NOMO-1 treated with DMSO at 0.1 percent for 48 hours (cell line): ENCODE measurements around the gene OR2T4.

Experiments used
- DNase-seq: peaks from one replicate; lab custom pipeline; 2025; ENCODE audit not compliant: unreplicated experiment; lab: John Stamatoyannopoulos, UW

Gene OR2T4, protein sequence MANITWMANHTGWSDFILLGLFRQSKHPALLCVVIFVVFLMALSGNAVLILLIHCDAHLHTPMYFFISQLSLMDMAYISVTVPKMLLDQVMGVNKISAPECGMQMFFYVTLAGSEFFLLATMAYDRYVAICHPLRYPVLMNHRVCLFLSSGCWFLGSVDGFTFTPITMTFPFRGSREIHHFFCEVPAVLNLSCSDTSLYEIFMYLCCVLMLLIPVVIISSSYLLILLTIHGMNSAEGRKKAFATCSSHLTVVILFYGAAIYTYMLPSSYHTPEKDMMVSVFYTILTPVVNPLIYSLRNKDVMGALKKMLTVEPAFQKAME

DNA sequence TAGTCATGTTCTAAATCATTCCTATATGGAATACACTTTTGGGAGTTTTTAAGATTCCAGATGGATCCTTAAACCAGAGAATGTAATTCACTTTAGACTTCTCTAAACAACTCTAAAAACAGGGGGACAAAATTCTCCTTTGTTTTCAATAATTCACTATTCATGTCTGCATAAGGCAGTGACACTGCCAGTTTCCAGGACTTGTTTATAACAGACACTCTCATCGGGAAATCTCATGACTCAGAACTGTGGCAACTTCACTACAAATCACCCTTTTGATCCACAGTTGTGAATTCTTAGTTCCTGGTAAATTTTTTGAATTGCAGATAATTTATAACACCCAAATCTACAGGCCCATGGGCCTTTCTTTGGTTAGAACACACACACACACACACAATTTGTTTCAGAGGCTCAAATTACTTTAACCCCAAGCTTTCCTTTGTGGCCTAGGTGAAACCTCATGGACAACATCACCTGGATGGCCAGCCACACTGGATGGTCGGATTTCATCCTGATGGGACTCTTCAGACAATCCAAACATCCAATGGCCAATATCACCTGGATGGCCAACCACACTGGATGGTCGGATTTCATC lies at the start of gene OR2T4:
Gene OR2T4, plus strand, starts transcription at position 545 of the 595 bp plus-strand sequence. Its CDS starts 0 bp downstream, at position 545.
- no peak for DNase-seq

DNA sequence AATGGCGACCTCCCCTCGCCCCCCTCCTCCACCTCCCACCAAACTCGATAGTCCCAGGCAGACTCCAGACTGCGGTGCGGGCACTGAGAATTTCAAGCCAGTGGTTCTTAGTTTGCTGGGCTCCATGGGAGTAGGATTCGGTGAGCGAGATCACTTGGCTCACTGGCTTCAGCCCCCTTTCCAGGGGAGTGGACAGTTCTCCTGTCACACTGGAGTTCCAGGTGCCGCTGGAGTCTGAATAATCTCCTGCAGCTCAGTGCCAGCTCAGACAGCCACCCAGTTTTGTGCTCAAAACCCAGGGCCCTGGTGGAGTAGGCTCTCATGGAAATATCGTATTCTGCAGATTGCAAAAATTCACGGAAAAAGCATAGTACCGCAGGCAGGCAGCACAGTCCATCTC lies 44.7 kb upstream of the OR2T4 start:
- DNase-seq: no peak

DNA sequence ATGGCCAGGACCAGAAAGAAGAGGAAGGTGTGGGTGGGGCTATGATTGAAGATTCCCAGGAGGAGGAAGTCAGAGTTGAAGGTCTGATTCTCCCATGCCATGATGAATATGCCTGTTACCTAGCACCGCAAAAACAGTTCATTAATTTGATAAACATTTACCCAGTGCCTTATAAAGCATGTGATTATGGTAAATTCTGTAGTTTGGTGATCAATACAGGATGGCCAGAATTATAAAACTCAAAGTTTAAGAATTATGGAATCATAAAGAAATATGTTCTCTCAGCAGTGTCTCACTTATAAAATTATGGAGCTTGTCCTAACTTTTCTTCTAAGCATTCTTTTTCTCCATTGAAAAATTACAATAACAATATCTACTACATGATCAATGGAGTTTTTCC lies 37.0 kb upstream of the OR2T4 start, which contains the start of gene OR2M7:
Gene OR2M7, minus strand, starts transcription at position 101 of the 400 bp plus-strand sequence. Its CDS starts 0 bp downstream, at position 101.
- no peak for DNase-seq

DNA sequence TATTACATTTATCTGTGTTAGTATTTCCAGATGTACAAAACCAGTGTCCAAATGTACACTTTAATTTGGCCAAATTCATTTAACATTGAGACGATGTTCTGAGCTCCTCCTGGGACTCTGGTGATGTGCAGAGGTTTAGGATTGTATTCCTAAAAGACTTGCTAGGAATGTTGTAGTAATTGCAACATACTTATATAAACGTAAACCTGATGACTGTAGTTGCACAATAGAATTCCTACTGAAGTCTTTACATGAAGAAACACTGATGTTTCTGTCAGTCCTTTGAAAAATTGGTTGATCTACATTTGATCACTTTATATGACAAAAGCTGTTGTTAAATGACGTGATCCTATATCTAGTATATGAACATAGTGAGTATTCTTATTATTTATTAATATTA lies 18.0 kb upstream of the OR2T4 start:
- no peak for DNase-seq

DNA sequence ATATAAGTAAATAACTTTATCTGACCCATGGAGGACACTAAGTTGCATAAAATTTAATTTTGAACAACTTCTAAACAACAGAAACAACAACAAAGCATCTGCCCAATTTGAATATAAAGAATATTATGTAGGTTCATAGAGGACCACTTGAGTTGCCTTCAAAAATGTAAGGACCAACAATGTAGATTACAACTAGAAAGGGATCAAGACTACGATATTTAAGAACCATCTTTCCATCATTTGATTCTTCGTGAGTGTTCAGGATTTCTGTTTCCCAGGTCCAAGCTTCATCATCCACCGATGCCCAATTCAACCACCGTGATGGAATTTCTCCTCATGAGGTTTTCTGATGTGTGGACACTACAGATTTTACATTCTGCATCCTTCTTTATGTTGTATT lies 13.0 kb upstream of the OR2T4 start, which contains the start of gene OR14C36:
Gene OR14C36, plus strand, starts transcription at position 301 of the 400 bp plus-strand sequence. Its CDS starts 0 bp downstream, at position 301.
- DNase-seq: no peak

DNA sequence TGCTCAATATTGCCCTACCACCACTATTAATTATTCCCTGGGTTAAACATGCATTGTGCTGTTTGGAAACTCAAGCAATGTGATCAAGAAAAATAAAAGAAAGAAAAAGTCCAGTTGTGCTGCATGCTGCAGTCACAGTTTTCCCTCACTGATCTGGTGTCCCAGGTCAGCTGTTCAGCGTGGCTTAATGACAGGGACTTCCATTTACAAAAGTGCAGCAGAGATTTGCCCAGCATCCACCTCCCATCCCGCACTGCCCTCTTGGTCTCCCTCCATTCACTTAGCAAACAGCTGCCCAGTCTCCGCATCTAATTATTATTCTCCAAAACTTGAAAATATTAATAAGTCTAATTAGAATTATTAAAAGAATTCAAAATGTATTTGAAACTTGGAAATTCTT lies 2.0 kb upstream of the OR2T4 start:
- no peak for DNase-seq

DNA sequence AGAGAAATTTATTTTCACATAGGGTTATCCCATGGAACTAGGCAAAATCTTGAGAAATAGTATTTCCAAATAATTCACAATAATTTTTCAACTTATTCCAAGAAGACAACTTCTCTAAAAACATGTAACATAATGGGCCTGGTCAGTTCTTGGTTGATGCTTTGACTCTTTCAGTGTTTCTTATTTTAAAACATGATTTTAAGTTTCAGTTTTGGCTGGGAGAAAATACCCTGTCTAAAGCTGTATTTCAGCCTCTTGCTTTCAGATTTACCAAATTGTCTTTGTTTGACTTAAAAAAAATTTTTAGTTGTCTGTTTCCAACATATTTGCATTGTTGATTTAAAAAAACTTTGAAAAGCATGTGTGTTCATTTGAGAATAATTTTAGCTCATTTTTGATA lies 5.1 kb downstream of the OR2T4 start:
- DNase-seq: no peak

DNA sequence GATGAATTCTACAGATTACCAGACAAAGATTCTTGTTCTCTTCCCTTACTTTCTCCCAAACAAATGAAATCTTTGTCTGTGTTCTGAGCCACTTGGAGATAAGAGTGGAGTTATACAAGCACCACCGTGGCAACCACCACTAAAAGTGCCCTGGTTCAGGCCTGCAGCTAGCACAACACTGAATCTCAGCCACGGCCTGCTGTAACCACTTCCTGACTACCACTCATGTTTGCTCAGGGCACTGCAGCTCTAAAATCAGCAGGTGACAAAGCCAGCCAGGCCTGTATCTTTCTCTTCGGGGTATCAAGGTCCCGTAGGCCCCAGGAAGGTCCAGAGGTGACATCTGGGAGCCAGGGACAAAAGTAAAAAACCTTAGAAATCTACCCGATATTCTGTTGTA lies 10.9 kb downstream of the OR2T4 start:
- DNase-seq: no peak

DNA sequence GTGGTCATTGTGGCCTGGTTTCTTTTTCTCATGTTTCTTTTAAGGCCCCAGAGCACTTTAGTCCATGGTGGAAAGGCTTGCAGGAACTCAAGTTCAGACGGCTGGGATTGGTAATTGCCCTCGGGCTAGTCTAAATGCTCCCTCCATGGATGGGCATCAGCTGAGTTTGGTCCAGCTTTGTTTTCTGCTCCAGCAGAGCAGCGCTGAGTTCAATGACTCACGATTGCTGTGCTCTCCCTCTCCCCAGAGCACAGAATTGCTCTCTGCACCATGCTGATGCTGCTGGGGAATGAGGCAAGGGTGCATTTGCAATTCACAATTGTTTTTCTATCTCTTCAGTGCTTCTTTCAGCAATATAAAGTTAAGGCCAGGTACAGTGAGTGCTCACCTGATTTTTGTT lies 12.3 kb downstream of the OR2T4 start:
- no peak for DNase-seq

DNA sequence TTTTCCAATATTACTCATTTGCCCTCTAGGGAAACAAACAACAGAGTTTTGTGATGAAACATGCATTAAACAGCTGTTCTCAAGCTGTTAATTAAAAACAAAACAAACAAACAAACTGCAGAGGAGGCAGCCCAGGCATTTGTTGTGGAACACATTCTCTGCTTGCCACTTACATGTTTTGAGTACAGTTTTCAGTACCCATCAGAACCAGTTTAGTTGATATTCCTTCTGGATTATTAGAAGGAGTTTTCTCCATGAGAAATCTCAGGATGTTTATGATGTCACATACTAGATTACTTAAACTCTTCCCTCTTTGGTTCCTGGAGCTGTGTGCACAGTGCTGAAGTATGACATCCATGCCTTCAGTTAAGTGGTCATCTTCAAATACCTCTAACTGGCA lies 14.0 kb downstream of the OR2T4 start, which contains the start of gene OR2T6:
Gene OR2T6, plus strand, starts transcription at position 301 of the 400 bp plus-strand sequence. CDS start 11,863 bp downstream, outside the sequence.
- DNase-seq: no peak

DNA sequence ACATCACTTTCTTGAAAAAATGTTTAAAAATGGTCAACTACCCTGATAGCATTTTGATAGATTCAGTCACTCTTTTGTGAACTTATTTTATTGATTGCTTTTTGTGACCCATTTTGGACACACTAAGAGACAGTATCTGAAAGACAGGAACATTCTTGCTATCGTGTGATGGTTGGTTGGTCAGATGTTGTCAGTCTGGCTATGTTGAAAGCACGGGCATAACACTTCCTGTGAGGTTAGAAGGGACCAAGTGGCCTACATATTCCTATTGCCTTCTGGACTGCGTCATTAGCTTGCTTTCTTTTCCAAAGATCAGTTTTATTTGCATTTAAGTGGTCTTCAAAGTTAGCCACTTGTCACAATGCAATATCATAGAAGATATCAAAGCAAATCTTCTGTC lies 15.5 kb downstream of the OR2T4 start:
- no peak for DNase-seq

DNA sequence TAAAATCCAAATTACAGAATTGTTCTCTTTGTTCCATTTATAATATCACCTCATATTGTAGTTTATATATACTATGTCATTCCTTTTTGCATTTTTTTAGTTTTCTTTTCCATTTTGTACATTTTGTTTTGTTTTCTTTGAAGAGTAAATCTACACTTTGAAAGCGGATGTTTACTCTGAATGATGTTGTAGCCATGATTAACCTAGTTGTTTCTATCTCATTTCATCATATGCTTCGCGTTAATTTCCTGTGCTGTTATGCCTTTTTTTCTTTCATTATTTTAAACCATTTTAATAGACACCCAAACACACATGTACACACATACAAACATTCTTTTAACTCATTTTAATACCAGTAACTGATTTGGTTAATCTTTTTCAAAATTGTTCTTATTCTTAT lies 19.4 kb downstream of the OR2T4 start:
- DNase-seq: no peak

DNA sequence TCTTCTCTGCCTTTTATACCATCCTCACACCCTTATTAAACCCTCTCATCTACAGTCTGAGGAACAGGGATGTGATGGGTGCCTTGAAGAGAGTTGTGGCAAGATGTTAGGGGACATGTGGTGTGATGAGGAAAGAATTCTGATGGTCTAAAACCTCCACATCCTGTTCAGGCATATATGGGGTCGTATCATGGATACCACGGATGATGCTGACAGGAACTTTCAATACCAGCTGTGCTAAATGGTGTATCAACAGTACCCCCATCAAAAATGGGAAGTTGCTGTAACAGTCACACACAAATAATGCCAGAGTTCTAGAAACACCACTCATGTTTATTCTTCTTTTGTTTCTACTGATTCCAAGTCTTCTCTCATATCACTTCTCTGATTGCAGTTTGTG lies 27.0 kb downstream of the OR2T4 start:
- no peak for DNase-seq

DNA sequence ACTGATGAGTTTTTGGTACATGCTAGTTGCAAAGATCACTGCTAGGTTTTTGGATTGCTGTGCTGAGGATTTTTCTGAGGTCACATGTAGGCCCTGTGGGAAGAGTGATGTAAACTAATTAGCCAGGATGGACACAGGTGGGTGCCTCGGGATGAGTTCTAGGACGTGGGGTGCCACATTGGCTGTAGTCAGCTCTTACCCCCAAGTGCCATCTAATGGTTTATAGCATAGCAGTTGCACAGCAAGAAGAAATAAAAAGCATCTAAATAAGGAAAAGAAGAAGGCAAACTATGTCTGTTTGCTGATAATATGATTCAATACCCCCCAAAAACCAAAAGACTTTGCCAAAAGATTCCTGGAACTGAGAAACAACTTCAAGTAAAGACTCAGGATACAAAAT lies 31.6 kb downstream of the OR2T4 start:
- DNase-seq: no peak

DNA sequence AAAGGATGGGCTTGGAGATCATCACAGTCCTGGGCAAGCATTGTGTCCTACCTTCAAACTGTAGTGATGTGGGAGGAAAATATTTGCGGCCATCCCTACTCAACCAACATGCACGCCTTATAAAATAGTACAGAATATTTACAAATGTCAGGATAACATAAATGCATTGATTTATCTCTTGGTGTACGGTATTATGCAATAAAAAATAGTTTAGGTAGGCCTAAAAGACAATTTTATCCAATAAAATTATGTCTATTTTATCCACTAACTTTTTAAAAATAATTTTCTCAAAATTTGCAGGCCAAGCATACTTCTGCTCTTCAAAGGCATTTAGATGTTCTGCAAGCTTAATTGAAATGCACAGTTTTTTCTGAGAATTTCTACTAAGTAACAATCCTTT lies 41.3 kb downstream of the OR2T4 start, which contains the start of gene OR2T1:
Gene OR2T1, plus strand, starts transcription at position 301 of the 400 bp plus-strand sequence. CDS start 3,100 bp downstream, outside the sequence.
- no peak for DNase-seq

DNA sequence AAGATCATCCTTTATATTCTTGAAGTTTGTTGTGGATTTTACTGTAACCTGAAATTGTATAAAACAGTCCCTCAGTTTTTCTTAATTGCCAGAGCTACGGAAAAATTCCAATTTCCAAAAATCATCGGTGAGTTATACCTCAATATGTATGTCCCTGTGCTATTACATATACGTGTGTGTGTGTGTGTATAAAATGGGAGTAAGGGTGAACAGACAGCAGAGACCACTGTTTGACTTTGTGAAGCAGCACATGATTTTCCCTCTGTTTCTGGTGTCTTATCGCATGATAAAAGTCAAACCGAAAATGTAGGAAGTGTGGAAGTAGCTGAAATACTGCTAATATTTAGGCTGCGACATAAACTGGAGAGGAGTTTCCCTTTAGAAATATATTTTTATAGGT lies 42.6 kb downstream of the OR2T4 start:
- DNase-seq: no peak

DNA sequence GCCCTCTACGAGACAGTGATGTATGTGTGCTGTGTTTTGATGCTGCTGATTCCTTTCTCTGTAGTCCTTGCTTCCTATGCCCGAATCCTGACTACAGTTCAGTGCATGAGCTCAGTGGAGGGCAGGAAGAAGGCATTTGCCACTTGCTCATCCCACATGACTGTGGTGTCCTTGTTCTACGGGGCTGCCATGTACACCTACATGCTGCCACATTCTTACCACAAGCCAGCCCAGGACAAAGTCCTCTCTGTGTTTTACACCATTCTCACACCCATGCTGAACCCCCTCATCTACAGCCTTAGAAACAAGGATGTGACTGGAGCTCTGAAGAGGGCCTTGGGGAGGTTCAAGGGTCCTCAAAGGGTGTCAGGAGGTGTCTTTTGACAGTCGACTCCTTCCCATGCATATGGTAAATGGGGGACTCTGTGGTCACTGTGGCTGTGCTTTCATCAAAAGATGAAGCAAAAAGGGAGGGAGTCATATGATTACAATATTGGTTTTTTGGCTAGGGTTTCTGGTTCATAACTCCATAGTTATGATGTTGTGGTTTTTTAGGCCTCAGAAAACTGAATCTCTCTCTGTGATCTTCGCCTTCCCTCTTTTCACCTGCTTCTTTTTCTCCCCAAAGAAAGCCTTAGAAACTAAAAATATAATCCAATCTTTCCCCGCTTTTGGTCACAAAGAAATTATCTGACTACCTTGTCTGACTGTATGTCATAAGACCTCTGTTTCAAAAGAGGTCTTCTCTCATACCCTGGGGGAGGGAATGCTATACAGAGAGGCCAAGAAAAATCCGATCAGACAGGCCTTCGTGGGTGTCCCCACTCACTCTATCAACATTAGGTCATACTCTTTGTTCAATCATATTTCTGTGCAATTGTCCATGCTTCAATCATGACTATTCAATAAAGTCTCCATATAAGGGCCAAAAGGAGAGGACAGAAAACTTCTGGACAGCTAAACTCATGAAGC lies 45.5 kb downstream of the OR2T4 start:
- no peak for DNase-seq
